GM12878 (cell line): ENCODE results near the gene CCR5. TPM values are rescaled to one million over a fixed set of nuclear protein-coding genes. Genes with fewer than 3 reads are reported as not detected.

ENCODE experiments used
- ATAC-seq: fragments of 200-7000 bp; cut with Tn5 transposase; 3 replicates; pipeline ENCODE4 v1.9.1; 2020; ENCODE audit warnings: mild to moderate bottlenecking, moderate library complexity
- BruUV-seq: library from RNA; stranded (reverse); fragments of 400-500 nt; replicated peaks from 2 replicates; lab custom pipeline; 2021; lab: Mats Ljungman, UMichigan
- CTCF ChIA-PET: fragments of 300-600 bp; sonication (Branson Sonifier 250); formaldehyde crosslinking; extraction: SDS; loops from one replicate; lab custom pipeline; 2021; ENCODE audit warnings: inconsistent platforms; lab: Yijun Ruan, JAX
- POLR2A ChIA-PET: fragments of 350-600 bp; formaldehyde crosslinking; extraction: SDS; loops from one replicate; lab custom pipeline; 2021; ENCODE audit warnings: inconsistent platforms; lab: Charles Lee
- RAD21 ChIA-PET: fragments of 300-600 bp; sonication (Branson Sonifier 250); formaldehyde crosslinking; loops from one replicate; lab custom pipeline; 2023; ENCODE audit warnings: antibody characterized with exemption; ENCODE audit not compliant: unreplicated experiment; lab: Charles Lee
- SMC1A ChIA-PET: fragments of 300-600 bp; sonication (Branson Sonifier 250); formaldehyde crosslinking; loops from one replicate; lab custom pipeline; 2023; ENCODE audit not compliant: unreplicated experiment, uncharacterized antibody; lab: Charles Lee
- DNase-seq: peaks from one replicate; pipeline ENCODE4 v3.0.0-alpha.2; 2011; ENCODE audit warnings: low read depth, low spot score
- FAIRE-seq: peaks from 3 replicates; lab custom pipeline; 2011; peaks lifted over from hg19 to GRCh38; lab: Jason Lieb, UNC
- H2AFZ ChIP-seq: 2 replicates; pipeline ENCODE4 v1.6.0; 2011; ENCODE audit warnings: low read depth, low read length, control low read depth; ENCODE audit not compliant: control insufficient read depth
- H3K27ac ChIP-seq: 2 replicates; pipeline ENCODE4 v1.5.1; 2011; ENCODE audit warnings: control low read depth; ENCODE audit not compliant: control insufficient read depth, insufficient read depth
- H3K27me3 ChIP-seq, 2 experiments: replicated peaks in 1 of 2; 2 replicates each; pipeline versions ENCODE4 v1.6.0 to v1.6.1; 2011; ENCODE audit warnings: low read length in 1 of 2; ENCODE audit not compliant: control insufficient read depth in 2 of 2, insufficient read depth in 2 of 2
- H3K36me3 ChIP-seq, 2 experiments: 2 replicates each; pipeline ENCODE4 v1.5.1; 2011; ENCODE audit warnings: low read length in 1 of 2; ENCODE audit not compliant: control insufficient read depth in 2 of 2, insufficient read depth in 2 of 2
- H3K4me1 ChIP-seq: 2 replicates; pipeline ENCODE4 v1.6.1; 2011; ENCODE audit warnings: mild to moderate bottlenecking, low read length, moderate library complexity, mixed read lengths; ENCODE audit not compliant: control insufficient read depth, insufficient read depth
- H3K4me2 ChIP-seq: 2 replicates; pipeline ENCODE4 v1.6.0; 2011; ENCODE audit warnings: control low read depth; ENCODE audit not compliant: control insufficient read depth, insufficient read depth
- H3K4me3 ChIP-seq: fragments of 200-600 bp; sonication (generic); 2 replicates; pipeline ENCODE4 v1.5.1; 2016
- H3K79me2 ChIP-seq: 2 replicates; pipeline ENCODE4 v1.6.0; 2011; ENCODE audit warnings: low read length; ENCODE audit not compliant: control insufficient read depth, insufficient read depth
- H3K9ac ChIP-seq: 2 replicates; pipeline ENCODE4 v1.8.0; 2011; ENCODE audit warnings: low read length, control low read depth, mixed read lengths; ENCODE audit not compliant: control insufficient read depth, insufficient read depth
- H3K9me3 ChIP-seq: replicated peaks from 3 replicates; pipeline ENCODE4 v1.5.1; 2011; ENCODE audit warnings: mild to moderate bottlenecking, low read length; ENCODE audit not compliant: control insufficient read depth, insufficient read depth
- H4K20me1 ChIP-seq: 2 replicates; pipeline ENCODE4 v1.6.0; 2011; ENCODE audit not compliant: control insufficient read depth, insufficient read depth
- DPF2 ChIP-seq: fragments of 450-650 bp; IDR thresholded peaks from 2 replicates; pipeline ENCODE4 v1.6.1; 2017; ENCODE audit warnings: mild to moderate bottlenecking
- ELK1 ChIP-seq: IDR thresholded peaks from 2 replicates; pipeline ENCODE4 v1.6.1; 2012; ENCODE audit warnings: low read depth, low read length, improper control_type of control experiment
- GABPA ChIP-seq: IDR thresholded peaks from 2 replicates; pipeline ENCODE4 v1.6.1; 2014; ENCODE audit warnings: antibody characterized with exemption, low read depth, mild to moderate bottlenecking, inconsistent platforms
- KDM1A ChIP-seq: fragments of 200-600 bp; sonication (generic); IDR thresholded peaks from 2 replicates; pipeline ENCODE4 v1.6.1; 2016; ENCODE audit warnings: borderline replicate concordance
- RUNX3 ChIP-seq: IDR thresholded peaks from 2 replicates; pipeline ENCODE4 v1.6.1; 2012; ENCODE audit warnings: low read length, inconsistent platforms
- ZNF687 ChIP-seq: fragments of 450-650 bp; IDR thresholded peaks from 2 replicates; pipeline ENCODE4 v1.6.1; 2017; ENCODE audit warnings: mild to moderate bottlenecking, moderate library complexity
- WGBS: methylation state at CpG from one replicate; pipeline ENCODE4 v1.1.6; 2016; ENCODE audit warnings: low lambda C conversion rate; ENCODE audit not compliant: insufficient replicate concordance, insufficient coverage; ENCODE audit errors: missing lambda C conversion rate; 5-methylcytosine and 5-hydroxymethylcytosine counted together
- in situ Hi-C: fragments of 300-500 bp; cut with MboI; formaldehyde crosslinking; loops from 9 replicates; pipeline ENCODE4 v1.14.3; 2018; ENCODE audit warnings: mixed read lengths
- intact Hi-C: fragments of 100-400 bp; cut with micrococcal nuclease; formaldehyde crosslinking; loops from one replicate; pipeline ENCODE4 v1.14.2; 2022; ENCODE audit not compliant: unreplicated experiment
- polyA plus RNA-seq, 11 experiments: library from polyadenylated mRNA; depleted of rRNA in 4 of 11; unstranded in 6 of 11; stranded (reverse) in 5 of 11; fragments of >200 nt; fragmentation: Nextera tagmentation in 4 of 11; fragmentation: Illumina TruSeq in 1 of 11; extraction: Ambion mirVana in 4 of 11; extraction: Trizol in 1 of 11; gene quantifications; 1 replicate in 1 of 11; 2 replicates in 10 of 11; pipeline versions ENCODE4 v1.2.1 to v1.2.3, GENCODE V29; 2011 to 2016; ENCODE audit warnings: inconsistent platforms in 2 of 11, missing spikeins in 2 of 11, low read depth in 1 of 11
- total RNA-seq, 4 experiments: library from RNA; depleted of rRNA in 3 of 4; stranded (reverse); fragments of >200 nt in 3 of 4; fragmentation: Illumina TruSeq in 1 of 4; extraction: Trizol in 1 of 4; gene quantifications; 2 replicates each; pipeline versions ENCODE4 v1.2.1 to v1.2.3, GENCODE V29; 2013 to 2021

CCR5 gene
- total and polyA plus RNA-seq, 10 of the 15 experiments (the other 5 are each of a cell fraction or from before 2014, with no cell fraction given) = 0.17 to 1.6 (median 0.82) TPM; not detected in 1

GRCh38 chr3:46383211-46383950, 12.6 kb downstream of the CCR5 start (continued):
- TF ChIP-seq ZNF687 (no peak), RUNX3 (no peak), DPF2 (no peak), KDM1A (no peak), GABPA (no peak)

- ChIA-PET RAD21 (interaction anchor here (1.7 to 3.3 kb wide), 2 partner anchors 12 to 15 kb away, joined by 8 to 18 read pairs; partner anchors contain the start of gene CCR5), POLR2A (interaction anchor here (0.7 kb wide), 1 partner anchor 286 kb away, joined by 3 read pairs; no protein-coding TSS in a partner anchor), SMC1A (interaction anchor here (0.9 to 8.6 kb wide), 4 partner anchors 14 to 299 kb away, joined by 3 to 62 read pairs (median 5); partner anchors contain the start of gene CCR5), CTCF (interaction anchor here (0.9 to 21.1 kb wide), 9 partner anchors 15 to 873 kb away, joined by 3 to 714 read pairs (median 5); partner anchors contain the start of gene CCR5)
- H3K4me1 ChIP-seq = peaks cover 20% of the 10 kb centered on the region
- DNase-seq (no peak), FAIRE-seq (no peak), ATAC-seq (no peak)
- no peaks in the 10 kb centered on the region for H4K20me1 ChIP-seq
- H3K27ac ChIP-seq = no peak overlapping the region
- no peak overlapping the region for H3K4me3 ChIP-seq
- 21% methylated on average over 5 of the region's 5 CpGs for WGBS
- no peak overlapping the region for H2AFZ ChIP-seq
- TF ChIP-seq ELK1 (no peak), RUNX3 (peak; percentile 43)
- H3K27me3 ChIP-seq = no peaks in the 10 kb centered on the region
- in situ Hi-C loops = no loop called here
- H3K36me3 ChIP-seq = no peaks in the 10 kb centered on the region
- intact Hi-C loops = no loop called here
- BruUV-seq = no TSS peak
- H3K9me3 ChIP-seq = peaks cover 4% of the 10 kb centered on the region; the same call in 2 of the 3 replicates
- H3K79me2 ChIP-seq = no peaks in the 10 kb centered on the region
- peak overlapping the region; percentile 53 for H3K4me2 ChIP-seq
- H3K9ac ChIP-seq = no peak overlapping the region
These were observed 13.2 kb downstream of the CCR5 start for GRCh38 chr3:46383951-46384330.
